Spleen (tissue), 11 donors: ENCODE data around the gene SLIT3. TPM values are rescaled to one million over a fixed set of nuclear protein-coding genes. Genes with fewer than 3 reads are reported as not detected.

Source experiments
- DNase-seq: peaks from one replicate; pipeline ENCODE4 v3.0.0-alpha.2; 2020
- H3K27ac ChIP-seq, 8 donors: fragments of 200-600 bp; sonication (generic) in 7 of 8; 1 replicate in 4 of 8; 2 replicates in 4 of 8; pipeline versions ENCODE4 v1.5.0 to v1.8.0; 2016 to 2021; ENCODE audit warnings: inconsistent platforms in 4 of 8, mild to moderate bottlenecking in 4 of 8, moderate library complexity in 1 of 8
- H3K27me3 ChIP-seq, 7 donors: fragments of 200-600 bp; sonication (generic) in 6 of 7; replicated peaks in 1 of 7; 1 replicate in 4 of 7; 2 replicates in 3 of 7; pipeline versions ENCODE4 v1.5.0 to v1.8.0; 2016 to 2021; ENCODE audit warnings: inconsistent platforms in 3 of 7, mild to moderate bottlenecking in 1 of 7
- H3K36me3 ChIP-seq, 6 donors: fragments of 200-600 bp; sonication (generic) in 5 of 6; 1 replicate in 4 of 6; 2 replicates in 2 of 6; pipeline versions ENCODE4 v1.5.0 to v1.8.0; 2016 to 2021; ENCODE audit warnings: inconsistent platforms in 2 of 6
- H3K4me1 ChIP-seq, 6 donors: fragments of 200-600 bp; sonication (generic) in 5 of 6; 1 replicate in 3 of 6; 2 replicates in 3 of 6; pipeline versions ENCODE4 v1.5.0 to v1.8.0; 2016 to 2021; ENCODE audit warnings: inconsistent platforms in 3 of 6
- H3K4me3 ChIP-seq, 8 donors: fragments of 200-600 bp; sonication (generic) in 7 of 8; 1 replicate in 4 of 8; 2 replicates in 4 of 8; pipeline versions ENCODE4 v1.5.0 to v1.8.0; 2016 to 2021; ENCODE audit warnings: inconsistent platforms in 4 of 8, mild to moderate bottlenecking in 4 of 8, moderate library complexity in 2 of 8
- H3K9me3 ChIP-seq, 8 donors: fragments of 200-600 bp; sonication (generic) in 7 of 8; 1 replicate in 4 of 8; 2 replicates in 4 of 8; pipeline versions ENCODE4 v1.5.0 to v1.8.0; 2016 to 2021; ENCODE audit warnings: inconsistent platforms in 4 of 8
- POLR2A ChIP-seq, 3 donors: fragments of 450-650 bp; IDR thresholded peaks; one replicate each; pipeline ENCODE4 v1.5.1; 2017; ENCODE audit warnings: antibody characterized with exemption in 3 of 3, mild to moderate bottlenecking in 1 of 3
- POLR2AphosphoS5 ChIP-seq, 3 donors: sonication (generic); formaldehyde crosslinking; IDR thresholded peaks; one replicate each; pipeline ENCODE4 v1.5.1; 2017; ENCODE audit warnings: antibody characterized with exemption in 3 of 3
- WGBS, 5 donors: extraction: QIAGEN DNeasy Blood & Tissue Kit in 3 of 5; methylation state at CpG; one replicate each; pipeline versions ENCODE4 v1.1.5 to v1.1.7; 2013 to 2018; 5-methylcytosine and 5-hydroxymethylcytosine counted together
- intact Hi-C: fragments of 100-400 bp; cut with DNase I; formaldehyde crosslinking; loops from one replicate; pipeline ENCODE4 v1.15.0; 2023; ENCODE audit warnings: low total_unique reads
- polyA plus RNA-seq, 3 donors: library from polyadenylated mRNA; stranded (reverse); fragments of 200-250 nt; gene quantifications; one replicate each; pipeline ENCODE4 v1.2.1, GENCODE V29; 2013
- total RNA-seq, 7 donors: library from RNA; depleted of rRNA in 3 of 7; stranded (reverse); fragments of >200 nt in 3 of 7; fragmentation: NEBNext Ultra II Directional in 4 of 7; extraction: Animal tissue kit (Norgen Biotek cat#: 25700) in 4 of 7; gene quantifications; one replicate each; pipeline versions ENCODE4 v1.1.0 to v1.2.1, GENCODE V29; 2016 to 2021
- TF ChIP-seq, protein P1 (sequence below), 11 experiments: fragments of 200-600 bp in 7 of 11; fragments of 450-650 bp in 4 of 11; sonication (generic) in 4 of 11; IDR thresholded peaks in 8 of 11; conservative IDR thresholded peaks in 3 of 11; 1 replicate in 7 of 11; 2 replicates in 4 of 11; pipeline versions ENCODE4 v1.4.0 to v1.8.0; 2016 to 2021; ENCODE audit warnings: antibody characterized with exemption in 11 of 11, inconsistent platforms in 4 of 11, mild to moderate bottlenecking in 1 of 11
- donor health status: healthy with polysubstance abuse.
- donor health status: DM: no; HTN: no; CAD: no; lungs with moderate emphysema.
- donor health status: DM: no; HTN: no; CAD: no.
- donor health status: Bipolar disorder and iron deficiency.
- donor health status: healthy.
- donor health status: DM: no; HTN: no; CAD: no.
- donor health status: DM: yes; HTN: yes; CAD: no.

Gene SLIT3
- total and polyA plus RNA-seq, 10 donors, result 0.33 to 54.0 (median 13.2) TPM

DNA sequence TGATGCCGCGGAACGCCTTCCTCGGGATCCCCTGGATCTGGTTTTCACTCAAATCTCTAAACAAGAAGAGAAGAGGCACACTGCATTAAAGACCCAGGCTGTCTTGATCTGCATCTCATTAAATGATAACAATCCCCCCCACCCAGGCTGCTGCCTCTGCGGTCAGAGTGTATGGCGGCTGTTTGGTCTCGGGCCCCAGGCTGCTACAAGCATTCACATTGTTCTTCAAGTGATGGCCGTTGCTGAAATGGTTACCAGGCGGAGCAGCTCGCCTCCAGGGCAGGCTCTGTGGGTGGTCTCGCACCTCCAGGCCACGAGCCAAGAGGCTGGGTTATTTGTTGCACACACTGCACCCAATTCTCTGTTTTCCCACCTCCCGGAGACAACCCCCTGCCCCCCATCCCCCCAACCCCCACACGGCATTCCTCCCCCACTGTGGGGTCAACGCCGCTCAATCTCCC, 417.6 kb downstream of the SLIT3 start:
- no peak overlapping the region for H3K4me3 ChIP-seq
- 79 to 94% (median 85%) methylated on average over 16 of the region's 16 CpGs for WGBS, 5 donors
- no peak overlapping the region for H3K27ac ChIP-seq
- H3K9me3 ChIP-seq, result no peaks in the 10 kb centered on the region
- no peaks in the 10 kb centered on the region for H3K36me3 ChIP-seq
- TF ChIP-seq POLR2AphosphoS5 (IDR thresholded peaks at IDR 0.05), result no peak
- no peak for TF ChIP-seq POLR2A (IDR thresholded peaks at IDR 0.05)
- TF ChIP-seq, protein P1, sequence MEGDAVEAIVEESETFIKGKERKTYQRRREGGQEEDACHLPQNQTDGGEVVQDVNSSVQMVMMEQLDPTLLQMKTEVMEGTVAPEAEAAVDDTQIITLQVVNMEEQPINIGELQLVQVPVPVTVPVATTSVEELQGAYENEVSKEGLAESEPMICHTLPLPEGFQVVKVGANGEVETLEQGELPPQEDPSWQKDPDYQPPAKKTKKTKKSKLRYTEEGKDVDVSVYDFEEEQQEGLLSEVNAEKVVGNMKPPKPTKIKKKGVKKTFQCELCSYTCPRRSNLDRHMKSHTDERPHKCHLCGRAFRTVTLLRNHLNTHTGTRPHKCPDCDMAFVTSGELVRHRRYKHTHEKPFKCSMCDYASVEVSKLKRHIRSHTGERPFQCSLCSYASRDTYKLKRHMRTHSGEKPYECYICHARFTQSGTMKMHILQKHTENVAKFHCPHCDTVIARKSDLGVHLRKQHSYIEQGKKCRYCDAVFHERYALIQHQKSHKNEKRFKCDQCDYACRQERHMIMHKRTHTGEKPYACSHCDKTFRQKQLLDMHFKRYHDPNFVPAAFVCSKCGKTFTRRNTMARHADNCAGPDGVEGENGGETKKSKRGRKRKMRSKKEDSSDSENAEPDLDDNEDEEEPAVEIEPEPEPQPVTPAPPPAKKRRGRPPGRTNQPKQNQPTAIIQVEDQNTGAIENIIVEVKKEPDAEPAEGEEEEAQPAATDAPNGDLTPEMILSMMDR (IDR thresholded peaks at IDR 0.05 in 8 of 11, conservative IDR thresholded peaks at IDR 0.05 in 3 of 11), result no peak
- intact Hi-C loops, result no loop called here
- peaks cover 0 to 17% (median 7%) of the 10 kb centered on the region in 6 donors for H3K4me1 ChIP-seq
- peaks cover 0 to 21% (median 0%) of the 10 kb centered on the region in 7 donors for H3K27me3 ChIP-seq
- no peak for DNase-seq

GRCh38 chr5:168882283-168882682, 418.7 kb downstream of the SLIT3 start:
- Histone ChIP-seq H3K9me3 (no peaks in the 10 kb centered on the region), H3K27me3 (peaks cover 0 to 22% (median 0%) of the 10 kb centered on the region in 7 donors), H3K36me3 (no peaks in the 10 kb centered on the region), H3K4me3 (no peak overlapping the region), H3K4me1 (peaks cover 0 to 24% (median 12%) of the 10 kb centered on the region in 6 donors), H3K27ac (no peak overlapping the region)
- intact Hi-C loops, result no loop called here
- DNase-seq, result no peak
- 77 to 91% (median 86%) methylated on average over 12 of the region's 12 CpGs for WGBS, 5 donors
- TF ChIP-seq, protein P1 (IDR thresholded peaks at IDR 0.05 in 8 of 11, conservative IDR thresholded peaks at IDR 0.05 in 3 of 11), result no peak
- no peak for TF ChIP-seq POLR2AphosphoS5 (IDR thresholded peaks at IDR 0.05)
- no peak for TF ChIP-seq POLR2A (IDR thresholded peaks at IDR 0.05)

GRCh38 chr5:168881427-168882149, 419.4 kb downstream of the SLIT3 start:
- peaks cover 0 to 24% (median 12%) of the 10 kb centered on the region in 6 donors for H3K4me1 ChIP-seq
- TF ChIP-seq POLR2A (IDR thresholded peaks at IDR 0.05), result no peak
- TF ChIP-seq, protein P1 (IDR thresholded peaks at IDR 0.05 in 8 of 11, conservative IDR thresholded peaks at IDR 0.05 in 3 of 11), result no peak
- no peak overlapping the region for H3K27ac ChIP-seq
- H3K36me3 ChIP-seq, result no peaks in the 10 kb centered on the region
- WGBS, 5 donors, result 78 to 84% (median 78%) methylated on average over 11 of the region's 11 CpGs
- H3K27me3 ChIP-seq, result peaks cover 0 to 19% (median 0%) of the 10 kb centered on the region in 7 donors
- intact Hi-C loops, result no loop called here
- DNase-seq, result no peak
- H3K9me3 ChIP-seq, result no peaks in the 10 kb centered on the region
- no peak overlapping the region for H3K4me3 ChIP-seq

GRCh38 chr5:168879929-168880328, 421.0 kb downstream of the SLIT3 start:
- DNase-seq, result no peak
- Histone ChIP-seq H3K27me3 (peaks cover 0 to 27% (median 0%) of the 10 kb centered on the region in 7 donors), H3K27ac (no peak overlapping the region)

More at GRCh38 chr5:168879929-168880328, 421.0 kb downstream of the SLIT3 start:
- TF ChIP-seq, protein P1 (IDR thresholded peaks at IDR 0.05 in 8 of 11, conservative IDR thresholded peaks at IDR 0.05 in 3 of 11), result no peak
- TF ChIP-seq POLR2A (IDR thresholded peaks at IDR 0.05) (no peak), POLR2AphosphoS5 (IDR thresholded peaks at IDR 0.05) (no peak)
- Histone ChIP-seq H3K36me3 (no peaks in the 10 kb centered on the region), H3K4me3 (no peak overlapping the region), H3K9me3 (no peaks in the 10 kb centered on the region), H3K4me1 (peaks cover 0 to 33% (median 16%) of the 10 kb centered on the region in 6 donors)
- intact Hi-C loops, result no loop called here
- 38 to 50% (median 47%) methylated on average over 8 of the region's 8 CpGs for WGBS, 5 donors
